ENCODE data around the gene GRIN2C. TPM values are rescaled to one million over a fixed set of nuclear protein-coding genes. Genes with fewer than 3 reads are reported as not detected.

Gene GRIN2C
- total RNA-seq, 6 donors from 2014 or later: 0.17 TPM; not detected in 5

- peaks cover 26 to 31% (median 29%) of the 10 kb centered on the region in 4 donors for H3K4me1 ChIP-seq
- H3K4me3 ChIP-seq: peak overlapping the region in 2 of 4 donors; percentile 24 to 25
- H3K27me3 ChIP-seq: peaks cover 2 to 38% (median 28%) of the 10 kb centered on the region in 4 donors
- no peaks in the 10 kb centered on the region for H3K9me3 ChIP-seq
- TF ChIP-seq EP300 (IDR thresholded peaks at IDR 0.05) (no peak), CTCF (IDR thresholded peaks at IDR 0.05) (no peak), POLR2A (IDR thresholded peaks at IDR 0.05) (no peak), POLR2AphosphoS5 (IDR thresholded peaks at IDR 0.05) (no peak)
- no peak for ATAC-seq (ENCODE audit: low FRiP score in 2 of 2)
- no peak overlapping the region for H3K27ac ChIP-seq
- H3K36me3 ChIP-seq: no peaks in the 10 kb centered on the region
- DNase-seq: no peak
- WGBS, 2 donors: 6% methylated on average over 38 of the region's 44 CpGs; no CpG with 5 or more reads in 1 of the 2 donors
These were observed 665 bp upstream of the GRIN2C start for GRCh38 chr17:74860229-74860871.

- Histone ChIP-seq H3K36me3 (no peaks in the 10 kb centered on the region), H3K9me3 (no peaks in the 10 kb centered on the region), H3K27me3 (peaks cover 2 to 38% (median 29%) of the 10 kb centered on the region in 4 donors), H3K4me3 (no peak overlapping the region), H3K4me1 (peaks cover 26 to 31% (median 29%) of the 10 kb centered on the region in 4 donors), H3K27ac (no peak overlapping the region)
- DNase-seq (no peak), ATAC-seq (ENCODE audit: low FRiP score in 2 of 2) (no peak)
- no peak for TF ChIP-seq POLR2A (IDR thresholded peaks at IDR 0.05)
- no peak for TF ChIP-seq EP300 (IDR thresholded peaks at IDR 0.05)
- TF ChIP-seq CTCF (IDR thresholded peaks at IDR 0.05): no peak
- TF ChIP-seq POLR2AphosphoS5 (IDR thresholded peaks at IDR 0.05): no peak
- WGBS, 2 donors: 59 to 60% methylated on average over 8 to 12 of the region's 12 CpGs
These were observed 820 bp downstream of the GRIN2C start for GRCh38 chr17:74858672-74859458.

- no peak overlapping the region for H3K4me3 ChIP-seq
- TF ChIP-seq POLR2AphosphoS5 (IDR thresholded peaks at IDR 0.05) (no peak), EP300 (IDR thresholded peaks at IDR 0.05) (no peak), POLR2A (IDR thresholded peaks at IDR 0.05) (no peak), CTCF (IDR thresholded peaks at IDR 0.05) (no peak)
- peaks cover 2 to 48% (median 36%) of the 10 kb centered on the region in 4 donors for H3K27me3 ChIP-seq
- no peaks in the 10 kb centered on the region for H3K9me3 ChIP-seq
- DNase-seq: no peak
- peaks cover 31 to 41% (median 36%) of the 10 kb centered on the region in 4 donors for H3K4me1 ChIP-seq
- ATAC-seq (ENCODE audit: low FRiP score in 2 of 2): no peak
- H3K27ac ChIP-seq: no peak overlapping the region
- 66 to 70% methylated on average over 4 of the region's 4 CpGs for WGBS, 2 donors
- H3K36me3 ChIP-seq: no peaks in the 10 kb centered on the region
These were observed 2.5 kb downstream of the GRIN2C start for GRCh38 chr17:74857191-74857590.

- Histone ChIP-seq H3K4me1 (peaks cover 20 to 32% (median 30%) of the 10 kb centered on the region in 4 donors), H3K36me3 (no peaks in the 10 kb centered on the region), H3K9me3 (no peaks in the 10 kb centered on the region), H3K27ac (no peak overlapping the region), H3K4me3 (no peak overlapping the region), H3K27me3 (peaks cover 2 to 48% (median 35%) of the 10 kb centered on the region in 4 donors)
- ATAC-seq (ENCODE audit: low FRiP score in 2 of 2): no peak
- no peak for TF ChIP-seq CTCF (IDR thresholded peaks at IDR 0.05)
- TF ChIP-seq POLR2AphosphoS5 (IDR thresholded peaks at IDR 0.05): no peak
- TF ChIP-seq EP300 (IDR thresholded peaks at IDR 0.05): no peak
- TF ChIP-seq POLR2A (IDR thresholded peaks at IDR 0.05): no peak
- 76 to 85% methylated on average over 7 of the region's 7 CpGs for WGBS, 2 donors
- no peak for DNase-seq
These were observed 3.6 kb downstream of the GRIN2C start for GRCh38 chr17:74856112-74856511.

All from upper lobe of left lung (tissue), 6 donors.